Mammary epithelial cell (primary cell): Measurements from ENCODE around the gene CELF2.

Experiments used
- CTCF ChIP-seq, 2 donors: IDR thresholded peaks in 1 of 2; conservative IDR thresholded peaks in 1 of 2; 2 replicates each; pipeline ENCODE4 v1.5.1; 2011 to 2012; ENCODE audit warnings: inconsistent platforms in 2 of 2, low read length in 2 of 2, mild to moderate bottlenecking in 2 of 2, control low read depth in 1 of 2, low read depth in 1 of 2; ENCODE audit not compliant: insufficient read depth in 1 of 2; ENCODE audit errors: extremely low read depth in 1 of 2
- EZH2 ChIP-seq: IDR thresholded peaks from 2 replicates; pipeline ENCODE4 v1.6.1; 2012; ENCODE audit warnings: low read length, inconsistent platforms, borderline replicate concordance

- no peak for TF ChIP-seq CTCF (conservative IDR thresholded peaks at IDR 0.05 in 1 of 2, IDR thresholded peaks at IDR 0.05 in 1 of 2; ENCODE audit: extremely low read depth in 1 of 2, insufficient read depth in 1 of 2, low read depth in 1 of 2, low read length in 2 of 2)
- no peak for TF ChIP-seq EZH2
Measured at GRCh38 chr10:11108356-11108755, 90.7 kb downstream of the CELF2 start.
